HG02763 (cell line): Measurements from ENCODE around the gene WSCD1.

Experiments
- ATAC-seq: cut with Tn5 transposase; IDR thresholded peaks from one replicate; pipeline ENCODE4 v1.9.1; 2021; ENCODE audit warnings: mild to moderate bottlenecking, moderate library complexity; ENCODE audit not compliant: unreplicated experiment

WSCD1 gene

DNA sequence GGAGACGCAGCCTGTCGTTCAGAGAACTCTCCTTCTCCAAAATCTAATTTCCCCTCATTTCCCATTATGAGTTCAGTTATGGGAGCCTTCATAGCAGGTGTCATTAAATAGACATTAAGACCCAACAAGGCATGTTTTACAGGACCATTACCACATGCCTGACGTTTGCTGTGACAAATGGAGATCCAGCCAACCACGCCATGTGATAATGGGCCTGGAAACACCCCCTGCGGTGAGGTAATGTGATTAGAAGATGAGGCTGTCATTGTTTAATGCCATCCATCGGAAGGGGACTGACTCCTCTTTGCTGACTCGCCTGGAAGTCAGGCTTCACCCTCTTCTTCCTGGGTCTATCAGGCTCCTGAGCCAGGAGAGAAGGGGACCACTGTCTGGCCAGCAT lies 76.9 kb downstream of the WSCD1 start:
- ATAC-seq = no peak

DNA sequence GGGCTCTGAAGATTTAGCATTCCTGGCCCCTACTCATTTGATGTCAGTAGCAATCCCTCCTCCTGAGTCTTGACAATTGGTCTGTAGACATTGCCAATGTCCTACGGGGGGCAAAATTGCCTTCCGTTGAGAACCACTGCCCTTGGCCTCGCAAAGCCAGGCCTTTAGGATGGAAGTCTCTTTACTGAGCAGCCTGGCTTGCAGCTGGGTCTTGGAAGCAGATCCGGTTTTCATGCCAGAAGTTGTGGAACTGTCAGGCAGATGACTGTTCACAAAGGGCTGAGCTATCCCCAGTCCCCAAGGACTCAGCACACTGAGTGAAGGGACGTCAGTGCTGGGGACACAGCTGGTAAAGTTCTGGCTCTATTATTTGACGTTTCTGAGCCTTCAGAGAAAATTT lies 83.2 kb downstream of the WSCD1 start:
- ATAC-seq = no peak

DNA sequence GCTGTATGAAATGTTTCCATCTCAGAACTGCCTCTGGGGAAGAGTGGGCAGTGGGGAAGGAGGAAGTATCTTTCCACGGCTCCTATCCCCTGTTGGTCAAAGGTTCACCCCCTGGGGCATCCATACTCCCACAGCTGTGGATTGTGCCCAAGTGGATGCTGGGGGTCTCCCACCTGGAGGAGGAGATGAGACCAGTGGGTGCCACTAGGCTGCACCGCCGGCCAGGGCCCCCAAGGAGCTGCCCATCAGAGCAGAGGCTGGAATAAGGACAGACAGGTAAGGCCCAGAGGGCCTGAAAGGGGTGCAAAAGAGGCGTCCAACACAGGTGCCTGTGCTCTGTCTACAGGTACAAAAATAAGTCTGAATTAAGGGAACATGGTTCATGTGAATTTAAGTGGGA lies 87.5 kb downstream of the WSCD1 start:
- ATAC-seq = no peak

DNA sequence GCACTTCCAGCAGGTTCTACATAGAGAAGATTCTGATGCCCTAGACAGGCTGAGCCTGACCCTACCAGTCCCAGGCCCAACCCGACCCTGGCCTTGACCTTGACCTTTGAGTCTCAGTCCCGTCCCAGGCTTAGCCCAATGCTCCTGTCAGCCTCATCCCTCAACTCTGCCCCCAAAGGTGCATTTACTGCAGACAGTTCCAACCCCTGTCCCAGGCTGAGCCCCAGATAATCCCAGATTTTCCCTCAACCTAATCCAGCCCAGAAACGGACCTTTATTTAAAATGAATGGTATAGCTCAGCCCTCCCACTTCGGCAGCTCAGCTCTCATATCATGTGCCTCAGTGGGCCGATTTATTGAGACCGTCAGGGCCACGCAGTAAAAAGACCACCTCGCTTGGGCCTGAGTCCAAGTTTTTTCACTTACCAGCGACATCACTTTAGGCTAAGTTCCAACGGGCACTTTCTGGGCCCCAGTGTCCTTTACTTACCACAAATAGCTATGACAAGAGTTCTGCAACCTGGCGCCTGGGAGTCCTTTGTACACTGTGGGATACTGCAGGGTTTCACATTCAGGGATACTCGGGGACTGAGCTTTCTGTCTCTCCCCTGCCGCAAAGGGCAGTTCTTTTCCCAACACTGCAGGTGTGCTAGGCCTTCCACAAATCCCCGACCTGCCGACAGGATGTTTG lies 89.5 kb downstream of the WSCD1 start:
- no peak for ATAC-seq

DNA sequence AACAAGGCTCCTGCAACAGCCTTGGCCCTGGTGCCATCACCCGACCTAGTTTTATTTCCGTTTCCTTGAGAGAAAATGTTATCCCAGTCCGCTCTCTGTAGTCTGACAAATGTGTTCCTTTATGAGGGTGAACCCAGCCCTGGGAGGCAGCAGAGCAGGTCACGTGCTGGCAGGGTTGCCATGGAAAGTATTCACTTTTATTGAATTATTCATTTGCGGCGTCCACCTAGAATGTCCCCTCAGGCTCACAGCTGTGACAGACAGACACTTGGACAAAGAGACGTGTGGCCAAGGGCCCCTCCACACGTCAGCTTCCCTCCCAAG lies 90.0 kb downstream of the WSCD1 start:
- no peak for ATAC-seq

DNA sequence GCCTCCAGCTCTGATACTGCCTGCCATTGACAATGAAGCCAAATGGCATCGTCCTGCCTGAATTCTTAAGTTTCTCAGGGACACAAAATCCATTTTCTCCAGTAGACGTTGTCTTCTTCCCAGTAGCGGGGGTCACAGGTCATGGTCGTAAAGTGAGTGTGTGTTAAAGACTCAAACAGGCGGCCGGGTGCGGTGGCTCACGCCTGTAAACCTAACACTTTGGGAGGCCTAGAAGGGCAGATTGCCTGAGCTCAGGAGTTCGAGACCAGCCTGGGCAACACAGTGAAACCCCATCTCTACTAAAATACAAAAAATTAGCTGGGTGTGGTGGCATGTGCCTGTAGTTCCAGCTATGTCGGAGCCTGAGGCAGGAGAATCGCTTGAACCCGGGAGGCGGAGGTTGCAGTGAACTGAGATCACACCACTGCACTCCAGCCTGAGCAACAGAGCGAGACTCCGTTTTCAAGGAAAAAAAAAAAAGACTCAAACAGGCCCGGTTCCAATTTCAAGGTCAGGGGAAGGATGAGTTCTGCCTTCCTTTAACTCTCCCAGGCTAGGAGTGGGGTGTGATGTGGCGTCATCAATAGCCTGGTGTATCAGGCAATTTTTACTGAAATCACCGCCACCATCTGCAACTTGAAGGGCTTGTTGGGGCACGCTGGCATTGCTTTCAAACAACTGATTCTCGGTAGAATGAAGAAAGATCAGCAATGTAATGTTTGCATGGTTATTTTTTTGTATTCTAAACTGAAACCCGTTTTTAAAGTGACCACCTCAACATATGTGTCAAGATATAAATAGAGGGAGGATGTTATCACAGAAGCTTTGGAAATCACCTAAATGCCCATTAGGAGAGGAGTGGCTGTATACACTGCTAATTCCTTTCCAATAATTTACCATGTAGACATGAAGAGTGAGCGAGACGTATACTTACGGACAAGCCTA lies 91.0 kb downstream of the WSCD1 start:
- ATAC-seq = no peak

DNA sequence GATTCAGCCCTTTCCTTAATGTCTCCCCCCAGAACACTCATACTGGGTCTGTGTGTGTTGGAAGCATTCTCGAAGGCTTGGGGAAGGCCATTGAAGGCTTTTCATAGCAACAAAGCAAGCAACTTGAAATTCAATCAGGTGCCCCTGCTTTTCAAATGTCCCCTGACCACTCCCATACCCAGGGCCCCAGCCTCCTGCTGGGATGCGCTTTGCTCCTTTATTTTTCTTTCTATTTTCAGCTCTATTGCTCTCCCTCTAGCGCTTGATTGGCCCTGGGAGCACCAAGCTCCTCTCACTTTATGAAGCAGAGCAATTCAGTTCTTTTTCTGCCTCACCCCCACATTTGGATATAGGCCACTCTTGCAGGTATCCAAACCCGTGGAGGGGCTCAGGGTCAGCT lies 92.0 kb downstream of the WSCD1 start:
- ATAC-seq = no peak

DNA sequence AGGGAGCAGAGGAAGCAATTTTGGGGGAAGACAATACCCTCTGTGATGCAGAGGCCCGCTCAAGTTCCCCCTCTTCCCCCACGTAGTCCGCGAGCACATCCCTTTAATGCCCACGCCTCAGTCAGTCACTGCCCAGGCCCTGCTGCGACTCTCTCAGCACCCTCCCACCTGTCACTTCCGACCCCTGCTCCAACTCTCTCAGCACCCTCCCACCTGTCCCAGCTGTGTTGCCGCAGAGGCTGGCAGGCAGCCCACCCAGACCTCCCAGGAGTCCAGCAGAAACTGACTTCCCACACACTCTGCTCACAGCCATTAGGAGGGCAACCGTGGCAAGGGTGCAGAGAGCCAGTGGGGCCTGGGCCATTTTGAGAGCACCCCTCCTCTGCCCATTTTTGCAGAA lies 92.7 kb downstream of the WSCD1 start:
- ATAC-seq = no peak

DNA sequence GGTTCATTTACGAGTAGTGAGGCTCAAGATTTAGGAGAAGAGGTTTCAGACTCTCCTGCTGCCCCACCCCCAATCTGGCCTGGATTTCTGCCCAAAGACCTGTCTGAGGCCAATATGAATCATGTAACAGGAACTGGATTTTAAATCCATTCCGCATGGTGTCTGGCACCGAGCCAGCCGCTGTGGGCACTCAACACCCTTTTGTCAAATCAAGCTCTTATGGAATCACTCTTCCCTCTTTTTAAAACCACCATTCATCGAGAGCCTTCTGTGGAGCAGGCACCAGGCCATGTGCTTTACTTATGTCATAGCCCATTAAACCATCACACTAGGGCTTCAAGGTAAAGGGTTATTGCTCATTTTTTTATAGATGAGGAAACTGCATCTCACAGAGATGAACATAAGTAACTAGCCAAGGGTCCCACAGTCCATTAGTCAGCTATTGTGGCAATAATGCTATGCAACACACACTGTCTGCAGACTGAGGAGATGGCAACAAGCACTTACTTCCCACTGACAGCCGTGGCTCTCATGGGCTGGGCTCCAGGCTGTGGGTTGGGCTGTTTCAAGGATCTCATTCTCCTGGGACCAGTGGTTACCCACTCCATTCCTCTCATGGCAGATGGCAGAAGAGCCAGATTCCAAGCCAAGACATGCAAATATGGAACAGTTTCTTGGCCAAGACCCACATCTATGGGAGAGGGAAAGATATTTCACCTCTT lies 93.6 kb downstream of the WSCD1 start:
- no peak for ATAC-seq

DNA sequence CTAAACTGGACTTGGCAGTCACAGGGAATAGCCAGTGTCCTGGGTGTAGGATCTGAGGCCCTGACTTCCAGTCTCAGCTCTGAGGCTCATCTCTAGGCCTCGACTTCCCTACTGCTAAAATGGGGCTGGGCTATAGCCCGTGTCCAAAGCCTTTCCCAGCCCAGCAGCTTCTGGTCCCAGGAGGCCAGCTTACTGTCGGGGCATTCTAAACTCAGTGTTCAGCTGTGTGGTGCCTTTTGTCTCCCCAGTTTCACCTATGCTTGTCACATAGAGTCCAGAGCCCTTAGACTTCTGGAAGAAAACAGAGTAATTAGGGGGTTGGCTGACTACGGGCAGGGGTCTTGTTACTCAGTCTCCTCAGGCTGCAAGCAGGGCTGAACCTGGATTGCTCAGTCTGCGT lies 94.8 kb downstream of the WSCD1 start:
- no peak for ATAC-seq

DNA sequence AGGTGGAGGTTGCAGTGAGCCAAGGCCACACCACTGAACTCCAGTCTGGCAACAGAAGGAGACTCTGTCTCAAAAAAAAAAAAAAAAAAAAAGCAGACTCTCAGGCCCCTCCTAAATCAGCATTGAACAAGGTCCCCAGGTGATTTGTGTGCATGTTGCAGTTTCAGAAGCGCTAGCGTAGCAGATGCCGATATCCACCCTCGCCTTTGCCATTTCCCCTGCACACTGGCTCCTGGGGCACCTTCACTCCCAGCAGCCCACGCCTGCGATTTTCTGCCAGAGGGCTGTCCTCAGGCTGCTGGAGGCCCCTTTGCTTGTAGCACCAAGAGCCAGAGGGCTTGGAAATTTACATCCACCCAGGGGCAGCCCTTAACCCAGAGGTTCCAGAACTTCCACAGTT lies 95.6 kb downstream of the WSCD1 start:
- ATAC-seq = no peak

DNA sequence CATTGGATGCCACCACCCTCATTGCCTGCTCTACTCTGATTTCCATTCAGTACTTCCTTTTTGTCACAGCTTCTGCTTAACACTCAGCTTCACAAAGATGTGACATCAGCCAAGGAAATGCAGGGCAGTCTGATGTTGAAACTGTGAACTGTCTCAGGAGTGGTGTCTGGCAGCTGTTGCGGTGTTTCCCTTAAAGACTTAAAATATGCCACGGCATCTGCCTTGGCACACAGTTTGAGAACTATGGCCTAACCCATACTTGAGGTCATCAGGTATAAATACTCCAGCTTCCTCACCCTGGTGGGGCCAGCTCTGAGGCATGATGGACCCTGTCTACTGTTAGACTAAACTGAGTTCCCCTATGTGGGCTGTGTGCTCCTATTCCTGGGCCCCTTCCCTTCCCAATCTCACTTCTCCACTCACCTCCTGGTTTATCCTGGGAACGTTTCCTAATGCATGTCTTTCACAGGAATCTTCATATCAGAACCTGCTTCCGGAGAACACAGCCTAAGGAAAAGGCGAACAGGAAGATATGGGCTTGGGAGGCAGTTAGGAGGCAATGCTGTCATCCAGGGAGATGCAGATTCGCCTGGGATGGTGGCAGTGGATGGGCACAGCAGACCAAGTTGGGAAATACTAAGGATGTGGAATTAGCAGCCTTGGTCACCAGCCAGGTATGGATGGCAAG lies 96.5 kb downstream of the WSCD1 start:
- no peak for ATAC-seq

DNA sequence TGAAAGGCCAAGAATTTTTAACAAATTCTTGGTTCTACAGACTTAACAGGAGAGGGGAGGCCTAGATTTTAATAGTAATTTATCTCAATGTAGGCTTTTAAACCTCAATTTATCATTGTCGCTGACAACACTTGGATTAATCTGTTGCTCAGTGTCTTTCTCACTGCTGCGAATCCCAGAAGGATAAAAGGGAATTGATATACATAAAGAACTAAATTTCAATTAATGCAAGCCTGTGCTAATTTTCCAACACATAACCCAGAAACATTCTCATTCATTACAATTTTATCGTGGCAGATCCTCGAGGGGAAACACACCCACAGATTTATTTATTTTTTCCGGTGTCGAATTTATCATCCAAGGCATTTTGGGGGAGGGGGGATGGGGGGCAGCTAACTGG lies 98.1 kb downstream of the WSCD1 start:
- ATAC-seq = no peak

DNA sequence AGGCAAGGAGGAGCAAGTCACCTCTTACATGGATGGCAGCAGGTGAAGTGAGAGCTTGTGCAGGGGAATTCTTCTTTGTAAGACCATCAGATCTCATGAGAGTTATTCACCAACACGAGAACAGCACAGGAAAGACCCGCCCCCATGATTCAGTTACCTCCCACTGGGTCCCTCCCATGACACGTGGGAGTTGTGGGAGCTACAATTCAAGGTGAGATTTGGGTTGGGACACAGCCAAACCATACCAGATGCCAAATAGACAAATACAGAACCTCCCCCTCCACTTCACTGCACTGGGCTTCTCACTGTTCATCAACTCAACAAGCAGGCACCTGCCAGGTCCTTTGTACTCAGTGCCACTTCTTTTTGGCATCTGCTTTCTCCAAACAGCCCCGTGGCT lies 100.2 kb downstream of the WSCD1 start:
- no peak for ATAC-seq

DNA sequence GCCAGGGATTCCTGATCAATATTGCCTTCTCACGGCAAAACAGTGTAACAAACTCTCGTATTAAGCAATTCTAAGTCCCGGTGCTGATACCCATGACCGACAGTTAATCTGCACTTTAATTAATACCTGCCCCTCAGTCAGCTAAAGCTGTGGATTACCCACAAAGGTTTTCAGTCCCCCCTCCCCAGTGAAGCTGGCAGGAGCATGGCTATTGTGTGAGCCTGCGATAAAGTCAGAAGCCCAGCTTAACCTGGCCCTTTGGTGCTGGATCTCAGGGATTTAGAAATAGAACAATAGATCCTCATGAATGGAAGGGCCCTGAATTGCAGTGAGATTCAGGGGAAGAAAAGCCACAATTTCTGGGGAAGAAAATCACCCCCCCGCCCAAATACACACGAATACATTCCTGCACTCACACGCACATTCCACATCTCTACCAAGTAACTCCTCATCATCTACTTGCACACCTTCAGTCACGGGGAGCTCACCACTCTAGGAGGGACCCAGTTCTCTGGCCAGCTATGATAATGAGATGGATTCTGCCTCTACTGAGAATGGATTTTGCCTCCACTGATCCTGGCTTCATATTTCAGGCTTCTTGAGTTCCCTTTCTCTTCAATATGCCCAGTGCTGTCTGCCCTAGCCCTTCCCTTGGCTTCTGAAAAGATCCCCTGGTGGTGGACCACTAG lies 102.6 kb downstream of the WSCD1 start:
- ATAC-seq = no peak

DNA sequence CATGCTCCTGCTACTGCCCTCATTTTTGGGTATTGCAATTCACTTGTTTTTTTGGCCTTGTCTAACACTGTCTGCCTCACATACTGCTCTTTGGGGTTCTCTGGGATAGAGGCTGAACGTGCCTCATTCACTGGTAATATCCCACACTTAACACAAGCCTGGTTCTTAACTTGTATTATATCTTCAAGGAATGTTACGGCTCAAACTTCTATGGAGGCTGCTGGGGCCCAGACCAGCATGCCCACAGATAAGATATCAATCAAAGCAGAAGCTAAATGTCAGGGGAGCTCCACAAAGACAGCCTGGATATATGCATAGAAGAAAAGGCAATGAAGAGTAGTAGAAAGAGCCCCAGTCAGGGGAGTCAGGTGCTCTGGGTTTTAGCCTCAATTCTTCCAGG lies 103.5 kb downstream of the WSCD1 start:
- ATAC-seq = no peak
